Measurements from ENCODE around the gene CD247. TPM values are rescaled to one million over a fixed set of nuclear protein-coding genes. Genes with fewer than 3 reads are reported as not detected.

CD247 gene
- total and polyA plus RNA-seq, 10 of the 15 experiments (the other 5 are each of a cell fraction or from before 2014, with no cell fraction given) = 0.10 to 0.77 (median 0.30) TPM

GRCh38 chr1:167409183-167409582 lies 109.1 kb downstream of the CD247 start:
- Histone ChIP-seq H4K20me1 (ENCODE audit: control insufficient read depth, insufficient read depth) (no peaks in the 10 kb centered on the region), H3K27ac (ENCODE audit: control insufficient read depth, insufficient read depth) (no peak overlapping the region), H3K27me3 (replicated peaks in 1 of 2; ENCODE audit: control insufficient read depth in 2 of 2, insufficient read depth in 2 of 2, low read length in 1 of 2) (no peaks in the 10 kb centered on the region), H3K4me3 (no peak overlapping the region), H3K79me2 (ENCODE audit: control insufficient read depth, insufficient read depth, low read length) (no peaks in the 10 kb centered on the region), H2AFZ (ENCODE audit: control insufficient read depth, low read depth, low read length) (no peak overlapping the region), H3K9ac (ENCODE audit: control insufficient read depth, insufficient read depth, low read length) (no peak overlapping the region), H3K36me3 (ENCODE audit: control insufficient read depth in 2 of 2, insufficient read depth in 2 of 2, low read length in 1 of 2) (peaks cover 11 to 16% of the 10 kb centered on the region in 2 experiments; a peak in 3 of 4 replicates), H3K4me2 (ENCODE audit: control insufficient read depth, insufficient read depth) (no peak overlapping the region), H3K9me3 (replicated peaks; ENCODE audit: control insufficient read depth, insufficient read depth, low read length) (no peaks in the 10 kb centered on the region), H3K4me1 (ENCODE audit: control insufficient read depth, insufficient read depth, low read length) (no peaks in the 10 kb centered on the region)
- intact Hi-C loops (cut with micrococcal nuclease; ENCODE audit: unreplicated experiment) (loop anchor here (5.0 kb wide), 1 partner anchor 142 kb away; no protein-coding TSS in a partner anchor), in situ Hi-C loops (cut with MboI) (no loop called here)
- ChIA-PET POLR2A (interaction anchor here (0.6 kb wide), 1 partner anchor 142 kb away, joined by 5 read pairs; no protein-coding TSS in a partner anchor), SMC1A (ENCODE audit: uncharacterized antibody, unreplicated experiment) (interaction anchor here (0.9 to 2.0 kb wide), 7 partner anchors 11 to 144 kb away, joined by 3 to 26 read pairs (median 4); no protein-coding TSS in a partner anchor), CTCF (interaction anchor here (0.7 to 3.2 kb wide), 19 partner anchors 9 to 342 kb away, joined by 3 to 28 read pairs (median 3); partner anchors contain the start of gene CREG1), RAD21 (ENCODE audit: unreplicated experiment) (interaction anchor here (0.6 to 2.1 kb wide), 9 partner anchors 11 to 347 kb away, joined by 3 to 15 read pairs (median 4); no protein-coding TSS in a partner anchor)
- BruUV-seq (replicated peaks) = no TSS peak
- FAIRE-seq (no peak), DNase-seq (ENCODE audit: low read depth, low spot score) (no peak), ATAC-seq (peak; percentile 72)
- 97% methylated on average over 1 of the region's 1 CpG for WGBS (ENCODE audit: insufficient coverage, insufficient replicate concordance, low lambda C conversion rate, missing lambda C conversion rate)
- TF ChIP-seq CTCF (IDR thresholded peaks at IDR 0.05 in 2 of 3, conservative IDR thresholded peaks at IDR 0.05 in 1 of 3; ENCODE audit: control insufficient read depth in 2 of 3, extremely low read depth in 1 of 3, insufficient read depth in 1 of 3, low read depth in 3 of 3, low read length in 3 of 3) (peak in 2 of 3 experiments; percentile 34 to 40; a peak in 4 of 6 replicates), KAT2A (conservative IDR thresholded peaks at IDR 0.05; ENCODE audit: control insufficient read depth, low read depth, low read length) (no peak), RAD21 (IDR thresholded peaks at IDR 0.05; ENCODE audit: insufficient read depth, low read depth, low read length) (peak; percentile 44)
